ENCODE measurements around the gene GOPC. TPM values are rescaled to one million over a fixed set of nuclear protein-coding genes. Genes with fewer than 3 reads are reported as not detected.

Gene GOPC
- total and polyA plus RNA-seq, 12 donors, result 12.3 to 35.3 (median 20.1) TPM

- H3K27me3 ChIP-seq, result no peaks in the 10 kb centered on the region
- 45 to 98% (median 70%) methylated on average over 2 of the region's 2 CpGs for WGBS, 4 donors
- H3K4me3 ChIP-seq, result no peak overlapping the region
- H3K27ac ChIP-seq, result no peak overlapping the region
- H3K9me3 ChIP-seq (replicated peaks in 1 of 3), result no peaks in the 10 kb centered on the region
- no peaks in the 10 kb centered on the region for H3K36me3 ChIP-seq (replicated peaks in 1 of 2)
- no peaks in the 10 kb centered on the region for H3K4me1 ChIP-seq (replicated peaks in 1 of 2)
- intact Hi-C loops (cut with DNase I), result no loop called here
- DNase-seq, result no peak
- no peak for TF ChIP-seq CTCF (IDR thresholded peaks at IDR 0.05)
- TF ChIP-seq POLR2A (IDR thresholded peaks at IDR 0.05), result no peak
These were observed 89.2 kb downstream of the GOPC start for GRCh38 chr6:117512987-117513573.

- Histone ChIP-seq H3K4me3 (no peak overlapping the region), H3K9me3 (replicated peaks in 1 of 3) (no peaks in the 10 kb centered on the region), H3K27ac (no peak overlapping the region), H3K36me3 (replicated peaks in 1 of 2) (no peaks in the 10 kb centered on the region), H3K27me3 (no peaks in the 10 kb centered on the region), H3K4me1 (replicated peaks in 1 of 2) (peaks cover 0 to 4% of the 10 kb centered on the region in 2 donors)
- intact Hi-C loops (cut with DNase I), result no loop called here
- no peak for DNase-seq
- 68 to 74% (median 72%) methylated on average over 7 of the region's 7 CpGs for WGBS, 4 donors
- TF ChIP-seq CTCF (IDR thresholded peaks at IDR 0.05), result no peak
- no peak for TF ChIP-seq POLR2A (IDR thresholded peaks at IDR 0.05)
These were observed 90.1 kb downstream of the GOPC start for GRCh38 chr6:117512056-117512828.

Other genes starting within 250 kb of the GOPC start
- gene ROS1, start 176.6 kb downstream of the GOPC start, total RNA-seq, result under 1 TPM in 3 of 9 donors, not detected in 6; under 0.01 to 0.11 (median 0.08) TPM
- not detected for gene ROS1, start 176.6 kb downstream of the GOPC start, polyA plus RNA-seq
- 10 to 100 TPM in 3 of 9 donors, 1 to 10 TPM in 6; 4.7 to 17.1 (median 7.3) TPM for gene DCBLD1, start 119.8 kb downstream of the GOPC start, total RNA-seq
- 1 to 10 TPM; 4.2 to 6.9 (median 5.5) TPM for gene DCBLD1, start 119.8 kb downstream of the GOPC start, polyA plus RNA-seq
- 10 to 100 TPM; 13.9 to 55.1 (median 19.0) TPM for gene NUS1, start 73.0 kb upstream of the GOPC start, total RNA-seq
- 10 to 100 TPM; 11.0 to 71.7 (median 11.7) TPM for gene NUS1, start 73.0 kb upstream of the GOPC start, polyA plus RNA-seq